Activated CD8-positive, alpha-beta memory T cell treated with anti-CD3 and anti-CD28 coated beads for 36 hours (primary cell): Measurements from ENCODE around the gene SERPIND1. TPM values are rescaled to one million over a fixed set of nuclear protein-coding genes. Genes with fewer than 3 reads are reported as not detected.
"Not testable (repeated sequence)": the region's sequence is repeated elsewhere in the genome, so short reads cannot be mapped to it uniquely, and the experiment has no call there.

Experiments used
- CTCF ChIA-PET: fragments of 350-600 bp; sonication (Branson Sonifier 250); formaldehyde crosslinking; loops from one replicate; lab custom pipeline; 2021; ENCODE audit warnings: antibody characterized with exemption; lab: Charles Lee
- POLR2A ChIA-PET: fragments of 350-600 bp; sonication (Branson Sonifier 250); formaldehyde crosslinking; loops from one replicate; lab custom pipeline; 2021; ENCODE audit warnings: antibody characterized with exemption; lab: Charles Lee
- total RNA-seq, 2 experiments: library from RNA; stranded (reverse); gene quantifications; one replicate each; pipeline ENCODE4 v1.2.3, GENCODE V29; 2021

The SERPIND1 gene
- total RNA-seq, 2 experiments from 2014 or later, result not detected

GRCh38 chr22:20803696-20804324 lies 29.9 kb downstream of the SERPIND1 start:
- ChIA-PET POLR2A (no interaction called here), CTCF (interaction anchor here (0.5 to 0.9 kb wide), 3 partner anchors 182 to 298 kb away, joined by 3 read pairs; partner anchors contain the start of gene THAP7)

- CTCF ChIA-PET, result interaction anchor here (0.7 to 0.9 kb wide), 2 partner anchors 181 to 198 kb away, joined by 3 read pairs; partner anchors contain the start of gene THAP7
- POLR2A ChIA-PET, result no interaction called here
Measured at GRCh38 chr22:20804650-20805049, 30.7 kb downstream of the SERPIND1 start.

GRCh38 chr22:20805972-20806471 lies 32.1 kb downstream of the SERPIND1 start:
- POLR2A ChIA-PET, result interaction anchor here (0.8 kb wide), 1 partner anchor 10 kb away, joined by 7 read pairs; no protein-coding TSS in a partner anchor
- CTCF ChIA-PET, result no interaction called here

GRCh38 chr22:20807315-20807752 lies 33.4 kb downstream of the SERPIND1 start:
- ChIA-PET CTCF (no interaction called here), POLR2A (no interaction called here)

GRCh38 chr22:20808844-20809243 lies 34.9 kb downstream of the SERPIND1 start:
- CTCF ChIA-PET, result no interaction called here
- POLR2A ChIA-PET, result no interaction called here

GRCh38 chr22:20809538-20810185 lies 35.7 kb downstream of the SERPIND1 start:
- ChIA-PET POLR2A (no interaction called here), CTCF (interaction anchor here (0.9 kb wide), 1 partner anchor 25 kb away, joined by 4 read pairs; no protein-coding TSS in a partner anchor)

GRCh38 chr22:20810645-20811044 lies 36.7 kb downstream of the SERPIND1 start:
- ChIA-PET CTCF (interaction anchor here (0.9 kb wide), 1 partner anchor 26 kb away, joined by 4 read pairs; no protein-coding TSS in a partner anchor), POLR2A (no interaction called here)

- POLR2A ChIA-PET, result no interaction called here
- CTCF ChIA-PET, result no interaction called here
Measured at GRCh38 chr22:20811171-20811570, 37.3 kb downstream of the SERPIND1 start.

- POLR2A ChIA-PET, result no interaction called here
Measured at GRCh38 chr22:20811971-20812660, 38.2 kb downstream of the SERPIND1 start.

GRCh38 chr22:20813056-20813455 lies 39.1 kb downstream of the SERPIND1 start:
- ChIA-PET CTCF (no interaction called here), POLR2A (no interaction called here)

More at GRCh38 chr22:20811971-20812660, 38.2 kb downstream of the SERPIND1 start:
- CTCF ChIA-PET, result no interaction called here

GRCh38 chr22:20814221-20814808 lies 40.4 kb downstream of the SERPIND1 start:
- ChIA-PET CTCF (no interaction called here), POLR2A (no interaction called here)

- CTCF ChIA-PET, result interaction anchor here (0.7 kb wide), 2 partner anchors 19 to 178 kb away, joined by 3 read pairs; no protein-coding TSS in a partner anchor
- POLR2A ChIA-PET, result no interaction called here
Measured at GRCh38 chr22:20815477-20816050, 41.7 kb downstream of the SERPIND1 start.

- POLR2A ChIA-PET, result no interaction called here
Measured at GRCh38 chr22:20816559-20816958, 42.6 kb downstream of the SERPIND1 start.

GRCh38 chr22:20818471-20818870 lies 44.6 kb downstream of the SERPIND1 start:
- CTCF ChIA-PET, result no interaction called here
- POLR2A ChIA-PET, result no interaction called here

More at GRCh38 chr22:20816559-20816958, 42.6 kb downstream of the SERPIND1 start:
- CTCF ChIA-PET, result no interaction called here

- CTCF ChIA-PET, result no interaction called here
- POLR2A ChIA-PET, result no interaction called here
Measured at GRCh38 chr22:20819471-20819870, 45.6 kb downstream of the SERPIND1 start.

- POLR2A ChIA-PET, result interaction anchor here (0.5 kb wide), 1 partner anchor 58 kb away, joined by 3 read pairs; no protein-coding TSS in a partner anchor
- CTCF ChIA-PET, result not testable (repeated sequence)
Measured at GRCh38 chr22:20821717-20822239, 47.9 kb downstream of the SERPIND1 start.

- ChIA-PET POLR2A (interaction anchor here (0.5 kb wide), 1 partner anchor 58 kb away, joined by 3 read pairs; no protein-coding TSS in a partner anchor), CTCF (no interaction called here)
Measured at GRCh38 chr22:20822240-20822639, 48.3 kb downstream of the SERPIND1 start.

GRCh38 chr22:20823264-20823663 lies 49.4 kb downstream of the SERPIND1 start:
- POLR2A ChIA-PET, result no interaction called here
- CTCF ChIA-PET, result no interaction called here

- CTCF ChIA-PET, POLR2A ChIA-PET: not testable (repeated sequence)
Measured at GRCh38 chr22:20825216-20825615, 51.3 kb downstream of the SERPIND1 start.
